Tongue (tissue), 2 donors: ENCODE measurements around the gene VWA3B. TPM values are rescaled to one million over a fixed set of nuclear protein-coding genes. Genes with fewer than 3 reads are reported as not detected.
"Not testable (repeated sequence)": the region's sequence is repeated elsewhere in the genome, so short reads cannot be mapped to it uniquely, and the experiment has no call there.

Experiments
- DNase-seq: peaks from one replicate; pipeline ENCODE4 v3.0.0-alpha.2; 2015
- total RNA-seq: library from RNA; depleted of rRNA; stranded (reverse); fragments of >200 nt; gene quantifications from one replicate; pipeline ENCODE4 v1.2.3, GENCODE V29; 2014

The VWA3B gene
- total RNA-seq, 1 donor from 2014 or later: 0.10 TPM

DNA sequence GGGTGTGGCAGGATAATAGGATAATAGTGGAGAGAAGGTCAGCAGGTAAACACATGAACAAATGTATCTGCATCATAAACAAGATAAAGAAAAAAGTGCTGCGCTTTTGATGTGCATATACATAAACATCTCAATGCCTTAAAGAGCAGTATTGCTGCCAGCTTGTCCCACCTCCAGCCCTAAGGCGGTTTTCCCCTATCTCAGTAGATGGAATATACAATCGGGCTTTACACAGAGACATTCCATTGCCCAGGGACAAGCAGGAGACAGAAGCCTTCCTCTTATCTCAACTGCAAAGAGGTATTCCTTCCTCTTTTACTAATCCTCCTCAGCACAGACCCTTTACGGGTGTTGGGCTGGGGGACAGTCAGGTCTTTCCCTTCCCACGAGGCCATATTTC, 43.1 kb downstream of the VWA3B start:
- DNase-seq: not testable (repeated sequence)

DNA sequence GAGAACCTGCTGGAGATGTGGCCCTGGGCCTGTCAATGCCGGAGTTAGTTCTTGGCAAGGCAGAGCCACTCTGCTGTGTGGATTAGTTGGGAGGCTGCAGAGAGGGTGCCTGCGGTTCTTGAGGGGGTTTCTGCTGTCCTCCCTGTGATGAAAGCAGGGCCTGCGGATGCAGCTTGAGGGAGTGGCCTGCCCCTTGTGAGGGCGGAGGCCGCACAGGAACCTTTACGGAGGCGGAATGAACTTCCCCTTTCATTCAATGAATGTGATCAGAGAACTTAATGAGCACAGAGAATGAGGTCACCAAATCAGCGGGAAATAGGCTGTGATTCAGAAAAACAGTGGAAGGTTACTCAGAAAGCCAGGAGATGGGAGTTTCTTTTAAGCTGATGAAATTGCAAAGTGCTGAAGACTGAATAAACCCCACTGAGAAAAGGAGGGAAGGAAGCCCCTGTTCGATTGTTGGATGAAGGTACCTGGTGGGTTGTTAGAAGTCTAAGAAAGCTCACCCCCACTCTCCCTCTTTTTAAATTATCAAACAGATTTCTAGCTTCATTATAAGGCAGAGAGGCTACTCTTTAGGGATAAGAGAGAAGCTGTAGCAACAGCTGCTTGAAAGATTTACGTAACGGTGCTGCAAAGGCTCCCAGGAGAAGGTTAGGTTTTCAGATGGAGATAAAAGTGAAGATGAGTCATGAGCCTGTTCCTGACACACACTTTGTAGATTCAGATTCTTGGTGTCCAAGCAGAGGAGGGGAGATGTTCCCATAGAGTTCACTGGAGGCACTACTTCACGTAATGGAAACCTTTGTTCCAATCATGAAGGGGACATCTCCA, 47.4 kb downstream of the VWA3B start:
- peak; percentile 70 for DNase-seq

GRCh38 chr2:98137196-98137595, 50.2 kb downstream of the VWA3B start:
- no peak for DNase-seq

DNA sequence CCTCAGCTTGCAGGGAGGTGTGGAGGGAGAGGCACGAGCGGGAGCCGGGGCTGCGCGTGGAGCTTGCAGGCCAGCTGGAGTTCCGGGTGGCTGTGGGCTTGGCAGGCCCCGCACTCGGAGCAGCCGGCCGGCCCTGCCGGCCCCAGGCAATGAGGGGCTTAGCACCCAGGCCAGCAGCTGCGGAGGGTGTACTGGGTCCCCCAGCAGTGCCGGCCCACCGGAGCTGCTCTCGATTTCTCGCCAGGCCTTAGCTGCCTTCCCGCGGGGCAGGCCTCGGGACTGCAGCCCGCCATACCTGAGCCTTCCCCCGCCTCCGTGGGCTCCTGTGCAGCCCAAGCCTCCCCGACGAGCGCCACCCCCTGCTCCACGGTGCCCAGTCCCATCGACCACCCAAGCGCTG, 52.0 kb downstream of the VWA3B start:
- not testable (repeated sequence) for DNase-seq

GRCh38 chr2:98140210-98140609, 53.2 kb downstream of the VWA3B start:
- DNase-seq: peak; percentile 89

- no peak for DNase-seq
These were observed 55.3 kb downstream of the VWA3B start for GRCh38 chr2:98142106-98142791.

- DNase-seq: no peak
These were observed 58.1 kb downstream of the VWA3B start for GRCh38 chr2:98145070-98145469.

DNA sequence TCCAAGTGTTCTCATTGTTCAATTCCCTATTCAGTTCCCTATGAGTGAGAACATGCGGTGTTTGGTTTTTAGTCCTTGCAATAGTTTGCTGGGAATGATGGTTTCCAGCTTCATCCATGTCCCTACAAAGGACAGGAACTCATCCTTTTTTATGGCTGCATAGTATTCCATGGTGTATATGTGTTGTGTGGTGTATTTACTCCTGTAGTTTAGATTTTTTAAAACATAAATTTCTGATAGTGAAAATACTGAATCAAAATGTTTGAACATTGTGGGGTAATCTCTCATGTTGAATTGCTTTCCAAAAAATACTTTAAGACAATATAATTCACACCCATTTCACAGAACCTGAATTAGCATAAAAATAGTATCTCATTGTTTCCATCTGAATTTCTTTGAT, 60.9 kb downstream of the VWA3B start:
- not testable (repeated sequence) for DNase-seq

GRCh38 chr2:98148595-98149332, 61.8 kb downstream of the VWA3B start:
- DNase-seq: no peak

GRCh38 chr2:98149333-98149697, 62.3 kb downstream of the VWA3B start:
- DNase-seq: peak; percentile 76

DNA sequence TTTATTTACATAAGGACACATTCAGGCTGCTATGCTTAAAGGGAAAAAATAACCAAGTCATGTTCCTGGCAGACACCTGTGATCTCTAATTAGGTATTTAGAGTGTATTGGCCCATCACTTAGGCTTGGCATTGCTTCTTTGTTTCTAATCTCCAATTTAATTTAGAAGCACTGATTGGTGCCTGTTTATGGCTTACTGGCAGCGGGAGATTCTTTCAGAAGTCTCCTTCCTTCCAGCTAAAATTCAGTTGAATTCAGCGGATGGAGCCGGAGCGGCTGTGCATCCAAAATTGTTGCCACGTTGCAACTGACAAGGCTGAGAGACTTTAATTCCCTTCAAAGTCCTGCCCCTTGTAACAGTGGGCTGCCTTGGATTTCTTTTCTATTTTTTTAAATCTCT, 66.5 kb downstream of the VWA3B start:
- no peak for DNase-seq

- no peak for DNase-seq
These were observed 68.3 kb downstream of the VWA3B start for GRCh38 chr2:98155291-98155690.

DNA sequence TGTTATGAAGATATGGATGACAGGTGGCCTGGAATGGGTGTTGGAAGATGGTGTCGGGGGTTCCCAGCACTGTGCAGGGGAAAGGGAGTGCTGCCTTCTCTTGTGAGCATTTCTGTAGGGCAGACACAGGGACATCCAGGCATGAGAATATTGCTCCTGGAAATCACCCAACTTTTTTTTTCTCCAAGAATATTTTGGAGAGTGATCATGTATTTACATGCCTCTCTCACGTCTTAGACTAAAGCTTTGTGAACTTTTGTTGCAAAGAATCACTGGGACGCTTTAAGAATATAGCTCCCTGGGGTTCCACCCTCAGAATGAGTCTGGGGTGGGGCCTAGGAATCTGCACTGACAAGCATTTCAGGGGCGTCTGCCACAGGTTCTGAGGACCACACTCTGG, 68.7 kb downstream of the VWA3B start:
- peak; percentile 49 for DNase-seq

- DNase-seq: no peak
These were observed 69.3 kb downstream of the VWA3B start for GRCh38 chr2:98156304-98156703.

- DNase-seq: no peak
These were observed 70.6 kb downstream of the VWA3B start for GRCh38 chr2:98157557-98157956.

GRCh38 chr2:98158305-98158704, 71.3 kb downstream of the VWA3B start:
- peak; percentile 87 for DNase-seq

DNA sequence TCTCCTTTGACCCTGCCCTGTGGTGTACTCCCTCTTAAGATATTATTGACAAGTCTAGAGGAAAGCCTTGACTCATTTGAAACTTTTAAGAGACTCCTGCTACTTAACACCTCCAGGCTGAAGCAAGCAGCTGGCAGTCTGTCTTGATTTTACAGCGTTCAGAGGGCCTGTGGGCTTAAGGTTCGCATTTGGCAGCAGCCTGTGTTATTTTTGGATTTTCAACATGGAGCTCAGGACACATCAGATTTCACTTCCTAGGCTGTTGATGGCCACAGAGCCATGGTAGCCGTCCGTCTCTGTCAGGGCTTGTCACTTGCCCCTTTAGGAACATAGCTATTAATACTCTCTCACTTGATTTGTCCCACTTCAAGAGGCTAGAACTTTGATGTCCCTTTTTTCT, 73.6 kb downstream of the VWA3B start:
- peak; percentile 89 for DNase-seq

GRCh38 chr2:98161186-98161585, 74.2 kb downstream of the VWA3B start:
- peak; percentile 27 for DNase-seq

- peak; percentile 28 for DNase-seq
These were observed 77.3 kb downstream of the VWA3B start for GRCh38 chr2:98164256-98164655.

GRCh38 chr2:98165516-98166071, 78.6 kb downstream of the VWA3B start:
- DNase-seq: no peak

GRCh38 chr2:98167916-98168315, 80.9 kb downstream of the VWA3B start:
- DNase-seq: no peak

- no peak for DNase-seq
These were observed 83.1 kb downstream of the VWA3B start for GRCh38 chr2:98170076-98170475.
